MM.1S (cell line): ENCODE measurements around the gene TBC1D25.

Experiments
- DNase-seq: peaks from one replicate; pipeline ENCODE4 v3.0.0-alpha.2; 2015
- H2AFZ ChIP-seq: fragments of 300-600 bp; sonication (generic); 2 replicates; pipeline ENCODE4 v1.6.0; 2016; ENCODE audit warnings: antibody characterized with exemption, low read length
- H3F3A ChIP-seq: fragments of 300-600 bp; sonication (generic); 2 replicates; pipeline ENCODE4 v1.6.1; 2016; ENCODE audit warnings: mild to moderate bottlenecking, antibody characterized with exemption, low read length, moderate library complexity, mixed read lengths; ENCODE audit not compliant: insufficient read depth
- H3K27ac ChIP-seq: fragments of 300-600 bp; sonication (generic); 2 replicates; pipeline ENCODE4 v1.5.1; 2016; ENCODE audit warnings: mild to moderate bottlenecking, low read length
- H3K27me3 ChIP-seq: fragments of 300-600 bp; sonication (generic); replicated peaks from 2 replicates; pipeline ENCODE4 v1.6.0; 2016; ENCODE audit warnings: low read length; ENCODE audit not compliant: insufficient read depth
- H3K36me3 ChIP-seq: fragments of 300-600 bp; sonication (generic); replicated peaks from 2 replicates; pipeline ENCODE4 v1.6.1; 2016; ENCODE audit warnings: mild to moderate bottlenecking, low read length, mixed read lengths; ENCODE audit not compliant: insufficient read depth
- H3K4me1 ChIP-seq: fragments of 300-600 bp; sonication (generic); 2 replicates; pipeline ENCODE4 v1.6.1; 2016; ENCODE audit warnings: low read length, mixed read lengths
- H3K4me2 ChIP-seq: fragments of 300-600 bp; sonication (generic); 2 replicates; pipeline ENCODE4 v1.6.0; 2016; ENCODE audit warnings: low read depth, low read length
- H3K4me3 ChIP-seq: fragments of 300-600 bp; sonication (generic); 2 replicates; pipeline ENCODE4 v1.5.1; 2016; ENCODE audit warnings: low read length, mixed read lengths
- H3K79me2 ChIP-seq: fragments of 300-600 bp; sonication (generic); 2 replicates; pipeline ENCODE4 v1.6.1; 2016; ENCODE audit warnings: mixed run types, low read length, mixed read lengths
- H3K9ac ChIP-seq: fragments of 300-600 bp; sonication (generic); 2 replicates; pipeline ENCODE4 v1.6.1; 2016; ENCODE audit warnings: low read length, mixed read lengths
- H3K9me2 ChIP-seq: fragments of 300-600 bp; sonication (generic); replicated peaks from 2 replicates; pipeline ENCODE4 v1.6.1; 2016; ENCODE audit warnings: mild to moderate bottlenecking, low read length, mixed read lengths; ENCODE audit not compliant: insufficient read depth
- H3K9me3 ChIP-seq: fragments of 300-600 bp; sonication (generic); replicated peaks from 2 replicates; pipeline ENCODE4 v1.6.1; 2016; ENCODE audit warnings: mild to moderate bottlenecking, low read length, mixed read lengths; ENCODE audit not compliant: insufficient read depth
- H4K20me1 ChIP-seq: fragments of 300-600 bp; sonication (generic); 2 replicates; pipeline ENCODE4 v1.6.1; 2016; ENCODE audit warnings: mild to moderate bottlenecking, low read length, moderate library complexity, mixed read lengths; ENCODE audit not compliant: insufficient read depth
- EZH2 ChIP-seq: fragments of 300-600 bp; sonication (generic); optimal IDR thresholded peaks from 2 replicates; pipeline ENCODE3; 2017; ENCODE audit warnings: low read depth, mild to moderate bottlenecking, antibody characterized with exemption, low read length, mixed read lengths
- EZH2phosphoT487 ChIP-seq: fragments of 300-600 bp; sonication (generic); IDR thresholded peaks from 2 replicates; pipeline ENCODE4 v1.6.1; 2018; ENCODE audit warnings: antibody characterized with exemption, low read length
- TF ChIP-seq, protein P1 (sequence below): fragments of 300-600 bp; sonication (generic); IDR thresholded peaks from 2 replicates; pipeline ENCODE4 v1.5.1; 2016; ENCODE audit warnings: antibody characterized with exemption, low read length, mixed read lengths

TBC1D25 gene

GRCh38 chrX:48520455-48520854 lies 19.1 kb upstream of the TBC1D25 start:
- Histone ChIP-seq H3K27me3 (no peaks in the 10 kb centered on the region), H3K4me3 (no peak overlapping the region), H3F3A (peaks cover 4% of the 10 kb centered on the region), H3K27ac (no peak overlapping the region), H3K79me2 (peaks cover 25% of the 10 kb centered on the region), H3K4me1 (peaks cover 5% of the 10 kb centered on the region; the same call in 1 of the 2 replicates), H3K9me2 (no peaks in the 10 kb centered on the region), H3K9me3 (no peaks in the 10 kb centered on the region), H4K20me1 (no peaks in the 10 kb centered on the region), H3K36me3 (no peaks in the 10 kb centered on the region), H3K9ac (no peak overlapping the region), H2AFZ (peak overlapping the region; percentile 64; the same call in 1 of the 2 replicates), H3K4me2 (no peak overlapping the region)
- TF ChIP-seq, protein P1, sequence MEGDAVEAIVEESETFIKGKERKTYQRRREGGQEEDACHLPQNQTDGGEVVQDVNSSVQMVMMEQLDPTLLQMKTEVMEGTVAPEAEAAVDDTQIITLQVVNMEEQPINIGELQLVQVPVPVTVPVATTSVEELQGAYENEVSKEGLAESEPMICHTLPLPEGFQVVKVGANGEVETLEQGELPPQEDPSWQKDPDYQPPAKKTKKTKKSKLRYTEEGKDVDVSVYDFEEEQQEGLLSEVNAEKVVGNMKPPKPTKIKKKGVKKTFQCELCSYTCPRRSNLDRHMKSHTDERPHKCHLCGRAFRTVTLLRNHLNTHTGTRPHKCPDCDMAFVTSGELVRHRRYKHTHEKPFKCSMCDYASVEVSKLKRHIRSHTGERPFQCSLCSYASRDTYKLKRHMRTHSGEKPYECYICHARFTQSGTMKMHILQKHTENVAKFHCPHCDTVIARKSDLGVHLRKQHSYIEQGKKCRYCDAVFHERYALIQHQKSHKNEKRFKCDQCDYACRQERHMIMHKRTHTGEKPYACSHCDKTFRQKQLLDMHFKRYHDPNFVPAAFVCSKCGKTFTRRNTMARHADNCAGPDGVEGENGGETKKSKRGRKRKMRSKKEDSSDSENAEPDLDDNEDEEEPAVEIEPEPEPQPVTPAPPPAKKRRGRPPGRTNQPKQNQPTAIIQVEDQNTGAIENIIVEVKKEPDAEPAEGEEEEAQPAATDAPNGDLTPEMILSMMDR, result no peak
- TF ChIP-seq EZH2phosphoT487 (no peak), EZH2 (no peak)
- DNase-seq, result no peak

DNA sequence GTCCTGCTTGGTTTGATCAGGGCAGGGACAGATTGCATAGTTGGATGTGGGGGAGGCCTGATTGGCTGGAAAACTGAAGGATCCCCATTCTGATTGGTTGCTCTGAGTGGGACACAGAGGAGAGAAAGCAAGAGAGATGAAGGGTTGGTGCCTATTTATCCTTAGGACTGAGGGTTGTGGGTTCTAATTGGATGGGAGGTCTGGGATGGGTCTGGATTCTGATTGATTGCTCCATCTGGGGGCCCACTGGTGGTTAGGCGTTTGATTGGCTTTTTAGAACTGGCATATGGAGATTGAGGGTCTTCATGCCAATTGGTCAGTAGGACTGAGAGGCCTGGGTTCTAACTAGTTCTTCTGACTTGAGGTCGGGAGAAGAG lies 18.6 kb upstream of the TBC1D25 start:
- Histone ChIP-seq H3K79me2 (peaks cover 25% of the 10 kb centered on the region), H3K9ac (peak overlapping the region; percentile 53; the same call in 1 of the 2 replicates), H3K4me3 (peak overlapping the region; percentile 52), H4K20me1 (no peaks in the 10 kb centered on the region), H3K9me3 (no peaks in the 10 kb centered on the region), H2AFZ (peak overlapping the region; percentile 64), H3K9me2 (no peaks in the 10 kb centered on the region), H3K27ac (peak overlapping the region; percentile 64; the same call in 1 of the 2 replicates), H3K4me2 (peak overlapping the region; percentile 74), H3K4me1 (peaks cover 5% of the 10 kb centered on the region; the same call in 1 of the 2 replicates), H3K36me3 (no peaks in the 10 kb centered on the region), H3K27me3 (no peaks in the 10 kb centered on the region), H3F3A (peaks cover 4% of the 10 kb centered on the region)
- TF ChIP-seq EZH2 (no peak), EZH2phosphoT487 (no peak)
- TF ChIP-seq, protein P1, result no peak
- no peak for DNase-seq

GRCh38 chrX:48521353-48522243 lies 17.9 kb upstream of the TBC1D25 start, which contains the start of gene EBP:
EBP (plus strand) TSS chrX:48521808; CDS start chrX:48523772, 1,964 bp downstream.
- Histone ChIP-seq H3F3A (peaks cover 4% of the 10 kb centered on the region), H2AFZ (peak within 1 kb of the TSS; percentile 64), H3K4me3 (peak within 1 kb of the TSS; percentile 76), H3K4me2 (peak within 1 kb of the TSS; percentile 74), H3K9me3 (no peaks in the 10 kb centered on the region), H3K79me2 (peaks cover 25% of the 10 kb centered on the region), H3K27me3 (no peaks in the 10 kb centered on the region), H3K27ac (peak within 1 kb of the TSS; percentile 64; the same call in 1 of the 2 replicates), H3K9ac (peak within 1 kb of the TSS; percentile 75), H3K9me2 (no peaks in the 10 kb centered on the region), H4K20me1 (no peaks in the 10 kb centered on the region), H3K36me3 (no peaks in the 10 kb centered on the region), H3K4me1 (peaks cover 5% of the 10 kb centered on the region; the same call in 1 of the 2 replicates)
- peak; percentile 93 for DNase-seq
- TF ChIP-seq, protein P1, result no peak
- no peak for TF ChIP-seq EZH2phosphoT487
- TF ChIP-seq EZH2, result no peak
